H1 (cell line): ENCODE results near the gene GBX1. TPM values are rescaled to one million over a fixed set of nuclear protein-coding genes. Genes with fewer than 3 reads are reported as not detected.

Experiments
- CTCF ChIA-PET: fragments of 300-600 bp; sonication (Branson Sonifier 250); formaldehyde crosslinking; loops from one replicate; lab custom pipeline; 2021; ENCODE audit not compliant: partially characterized antibody; lab: Charles Lee
- POLR2A ChIA-PET: fragments of 300-600 bp; sonication (Branson Sonifier 250); formaldehyde crosslinking; loops from one replicate; lab custom pipeline; 2021; ENCODE audit warnings: inconsistent platforms; ENCODE audit not compliant: partially characterized antibody; lab: Charles Lee
- DNase-seq, 2 experiments: peaks; one replicate each; pipeline versions ENCODE4 v3.0.0 to v3.0.0-alpha.2; 2010 to 2022; ENCODE audit warnings: low spot score in 2 of 2, low read depth in 1 of 2, mixed read lengths in 1 of 2
- FAIRE-seq: peaks from 2 replicates; lab custom pipeline; 2011; peaks lifted over from hg19 to GRCh38; lab: Jason Lieb, UNC
- H2AFZ ChIP-seq: 2 replicates; pipeline ENCODE4 v1.8.1; 2012; ENCODE audit warnings: low read length, inconsistent platforms
- H2AK5ac ChIP-seq: 2 replicates; pipeline ENCODE4 v1.6.1; 2013; ENCODE audit warnings: low read depth, low read length
- H2BK120ac ChIP-seq: replicated peaks from 2 replicates; pipeline ENCODE3; 2013; ENCODE audit warnings: low read depth, low read length, inconsistent platforms
- H2BK12ac ChIP-seq: 2 replicates; pipeline ENCODE4 v1.6.1; 2013; ENCODE audit warnings: low read depth, low read length
- H2BK15ac ChIP-seq: 2 replicates; pipeline ENCODE4 v1.6.1; 2013; ENCODE audit warnings: low read length
- H2BK20ac ChIP-seq: 2 replicates; pipeline ENCODE4 v1.6.1; 2013; ENCODE audit warnings: low read length
- H2BK5ac ChIP-seq: 2 replicates; pipeline ENCODE4 v1.6.1; 2013; ENCODE audit warnings: low read depth, low read length
- H3K14ac ChIP-seq: 2 replicates; pipeline ENCODE4 v1.6.1; 2013; ENCODE audit warnings: inconsistent platforms; ENCODE audit not compliant: insufficient read length
- H3K18ac ChIP-seq: 2 replicates; pipeline ENCODE4 v1.6.1; 2013; ENCODE audit warnings: low read length; ENCODE audit errors: extremely low read depth
- H3K23ac ChIP-seq: 2 replicates; pipeline ENCODE4 v1.6.1; 2013; ENCODE audit warnings: inconsistent platforms; ENCODE audit not compliant: insufficient read length
- H3K23me2 ChIP-seq: 2 replicates; pipeline ENCODE4 v1.6.1; 2013; ENCODE audit warnings: low read depth, low read length
- H3K27ac ChIP-seq: 2 replicates; pipeline ENCODE4 v1.6.1; 2011; ENCODE audit warnings: low read depth, low read length, inconsistent platforms
- H3K27me3 ChIP-seq, 4 experiments: replicated peaks in 1 of 4; 1 replicate in 1 of 4; 2 replicates in 3 of 4; pipeline versions ENCODE4 v1.6.1 to v1.8.1; 2011 to 2013; ENCODE audit warnings: low read length in 3 of 4, mild to moderate bottlenecking in 3 of 4, inconsistent platforms in 2 of 4, mixed read lengths in 2 of 4, moderate library complexity in 1 of 4; ENCODE audit not compliant: control insufficient read depth in 3 of 4, insufficient read depth in 3 of 4; ENCODE audit errors: extremely low read depth in 1 of 4
- H3K36me3 ChIP-seq, 4 experiments: 2 replicates each; pipeline versions ENCODE4 v1.6.1 to v1.8.1; 2011 to 2013; ENCODE audit warnings: mild to moderate bottlenecking in 4 of 4, low read length in 3 of 4, moderate library complexity in 2 of 4, control low read depth in 1 of 4, inconsistent platforms in 1 of 4; ENCODE audit not compliant: insufficient read depth in 4 of 4, control insufficient read depth in 2 of 4
- H3K4ac ChIP-seq: replicated peaks from 2 replicates; pipeline ENCODE3; 2013; ENCODE audit warnings: low read length, low read depth, mixed read lengths, inconsistent platforms; ENCODE audit not compliant: insufficient read length
- H3K4me1 ChIP-seq, 4 experiments: replicated peaks in 1 of 4; 1 replicate in 1 of 4; 2 replicates in 3 of 4; pipeline versions ENCODE4 v1.6.1 to v1.8.1; 2011 to 2013; ENCODE audit warnings: low read length in 3 of 4, inconsistent platforms in 2 of 4, mixed read lengths in 1 of 4; ENCODE audit not compliant: insufficient read depth in 4 of 4, control insufficient read depth in 3 of 4
- H3K4me2 ChIP-seq, 2 experiments: 2 replicates each; pipeline versions ENCODE4 v1.6.1 to v1.8.1; 2011 to 2013; ENCODE audit warnings: low read depth in 2 of 2, low read length in 2 of 2, control low read depth in 1 of 2, inconsistent platforms in 1 of 2, mild to moderate bottlenecking in 1 of 2; ENCODE audit not compliant: insufficient read depth in 1 of 2
- H3K4me3 ChIP-seq, 4 experiments: fragments of 200-600, 300-600 bp in 1 of 4; sonication (generic), shearing (Covaris generic), sonication (Bioruptor Twin) in 1 of 4; 2 replicates each; pipeline versions ENCODE4 v1.5.1 to v1.8.1; 2011 to 2016; ENCODE audit warnings: low read length in 4 of 4, low read depth in 3 of 4, control low read depth in 2 of 4, inconsistent platforms in 2 of 4, mild to moderate bottlenecking in 2 of 4, mixed read lengths in 1 of 4, moderate library complexity in 1 of 4; ENCODE audit not compliant: insufficient read depth in 2 of 4; ENCODE audit errors: extremely low read depth in 1 of 4
- H3K56ac ChIP-seq: replicated peaks from 2 replicates; pipeline ENCODE3; 2013; ENCODE audit warnings: low read depth, mild to moderate bottlenecking, mixed read lengths, low read length, inconsistent platforms; ENCODE audit not compliant: insufficient read length
- H3K79me1 ChIP-seq: 2 replicates; pipeline ENCODE4 v1.6.1; 2013; ENCODE audit warnings: low read depth, low read length, control low read depth
- H3K79me2 ChIP-seq, 2 experiments: 2 replicates each; pipeline versions ENCODE4 v1.6.1 to v1.8.1; 2012 to 2013; ENCODE audit warnings: low read length in 2 of 2, mild to moderate bottlenecking in 2 of 2, inconsistent platforms in 1 of 2; ENCODE audit not compliant: insufficient read depth in 2 of 2, control insufficient read depth in 1 of 2
- H3K9ac ChIP-seq, 4 experiments: replicated peaks in 1 of 4; 1 replicate in 1 of 4; 2 replicates in 3 of 4; pipeline versions ENCODE4 v1.6.1 to v1.8.1; 2011 to 2013; ENCODE audit warnings: low read depth in 3 of 4, low read length in 3 of 4, control low read depth in 2 of 4, mild to moderate bottlenecking in 2 of 4, moderate library complexity in 2 of 4, inconsistent platforms in 1 of 4; ENCODE audit errors: extremely low read depth in 1 of 4
- H3K9me3 ChIP-seq, 2 experiments: 2 replicates each; pipeline versions ENCODE4 v1.6.1 to v1.8.1; 2012 to 2013; ENCODE audit warnings: mild to moderate bottlenecking in 2 of 2, moderate library complexity in 2 of 2, control low read depth in 1 of 2, inconsistent platforms in 1 of 2, low read depth in 1 of 2, low read length in 1 of 2, mixed read lengths in 1 of 2; ENCODE audit not compliant: insufficient read depth in 2 of 2
- H4K20me1 ChIP-seq, 2 experiments: replicated peaks in 1 of 2; 2 replicates each; pipeline versions ENCODE3 to v1.8.1; 2011 to 2013; ENCODE audit warnings: inconsistent platforms in 2 of 2, low read length in 2 of 2, mild to moderate bottlenecking in 1 of 2; ENCODE audit not compliant: insufficient read depth in 2 of 2, control insufficient read depth in 1 of 2
- H4K5ac ChIP-seq: 2 replicates; pipeline ENCODE4 v1.6.1; 2013; ENCODE audit warnings: low read length, low read depth, mixed read lengths, inconsistent platforms; ENCODE audit not compliant: insufficient read length
- H4K8ac ChIP-seq: 2 replicates; pipeline ENCODE4 v1.8.0; 2013; ENCODE audit warnings: mild to moderate bottlenecking, moderate library complexity, low read length, inconsistent platforms; ENCODE audit not compliant: insufficient read depth; ENCODE audit errors: extremely low read depth
- H4K91ac ChIP-seq: replicated peaks from 2 replicates; pipeline ENCODE3; 2013; ENCODE audit warnings: low read length, mixed read lengths, inconsistent platforms; ENCODE audit not compliant: insufficient read length
- BACH1 ChIP-seq: IDR thresholded peaks from 2 replicates; pipeline ENCODE4 v1.6.1; 2012; ENCODE audit warnings: low read length, improper control_type of control experiment
- BRCA1 ChIP-seq: IDR thresholded peaks from 2 replicates; pipeline ENCODE4 v1.6.1; 2012; ENCODE audit warnings: low read depth, low read length, improper control_type of control experiment
- CBX8 ChIP-seq: fragments of 300-800, 300-1000 bp; sonication (generic); IDR thresholded peaks from 2 replicates; pipeline ENCODE4 v1.7.1; 2016; ENCODE audit warnings: low read depth, low read length, borderline replicate concordance
- CHD2 ChIP-seq: IDR thresholded peaks from 2 replicates; pipeline ENCODE4 v1.6.1; 2012; ENCODE audit warnings: low read length, improper control_type of control experiment
- CREB1 ChIP-seq: IDR thresholded peaks from 2 replicates; pipeline ENCODE4 v1.6.1; 2012; ENCODE audit warnings: inconsistent platforms
- FOSL1 ChIP-seq: IDR thresholded peaks from 2 replicates; pipeline ENCODE4 v1.6.1; 2011; ENCODE audit warnings: mild to moderate bottlenecking, low read depth, low read length, moderate library complexity; ENCODE audit not compliant: insufficient read depth
- HDAC2 ChIP-seq, 2 experiments: fragments of 300-600 bp in 1 of 2; sonication (generic) in 1 of 2; IDR thresholded peaks; 2 replicates each; pipeline ENCODE4 v1.6.1; 2011 to 2012; ENCODE audit warnings: low read depth in 2 of 2, low read length in 2 of 2, mild to moderate bottlenecking in 2 of 2, moderate library complexity in 2 of 2, borderline replicate concordance in 1 of 2, inconsistent platforms in 1 of 2
- KDM5A ChIP-seq: fragments of 200-600 bp; IDR thresholded peaks from 2 replicates; pipeline ENCODE4 v1.7.1; 2012; ENCODE audit warnings: mild to moderate bottlenecking, low read length, inconsistent platforms, mixed read lengths
- WGBS, 2 experiments: shearing (Covaris generic) in 1 of 2; methylation state at CpG; one replicate each; pipeline versions ENCODE4 v1.1.6 to v1.1.7; 2013 to 2015; ENCODE audit warnings: low lambda C conversion rate in 2 of 2, mixed read lengths in 2 of 2, inconsistent platforms in 1 of 2, low coverage in 1 of 2, missing lambda C conversion rate in 1 of 2; ENCODE audit not compliant: insufficient replicate concordance in 2 of 2, insufficient coverage in 1 of 2, insufficient read length in 1 of 2; ENCODE audit errors: extremely low coverage in 1 of 2, missing lambda C conversion rate in 1 of 2; 5-methylcytosine and 5-hydroxymethylcytosine counted together
- polyA plus RNA-seq, 7 experiments: library from polyadenylated mRNA; depleted of rRNA in 3 of 7; stranded (reverse) in 5 of 7; unstranded in 2 of 7; fragments of >200 nt in 5 of 7; fragments of 200-250 nt in 2 of 7; gene quantifications; 1 replicate in 5 of 7; 2 replicates in 1 of 7; 4 replicates in 1 of 7; pipeline versions ENCODE4 v1.2.1 to v1.2.3, GENCODE V29; 2011 to 2013; ENCODE audit warnings: missing spikeins in 2 of 7, mixed read lengths in 2 of 7
- total RNA-seq: library from RNA; stranded (reverse); fragmentation: NEBNext Ultra II Directional; extraction: Animal tissue kit (Norgen Biotek cat#: 25700); gene quantifications from 2 replicates; pipeline ENCODE4 v1.2.1, GENCODE V29; 2021

Gene GBX1
- total and polyA plus RNA-seq, 2 of the 8 experiments (the other 6 are each of a cell fraction or from before 2014, with no cell fraction given) = not detected

DNA sequence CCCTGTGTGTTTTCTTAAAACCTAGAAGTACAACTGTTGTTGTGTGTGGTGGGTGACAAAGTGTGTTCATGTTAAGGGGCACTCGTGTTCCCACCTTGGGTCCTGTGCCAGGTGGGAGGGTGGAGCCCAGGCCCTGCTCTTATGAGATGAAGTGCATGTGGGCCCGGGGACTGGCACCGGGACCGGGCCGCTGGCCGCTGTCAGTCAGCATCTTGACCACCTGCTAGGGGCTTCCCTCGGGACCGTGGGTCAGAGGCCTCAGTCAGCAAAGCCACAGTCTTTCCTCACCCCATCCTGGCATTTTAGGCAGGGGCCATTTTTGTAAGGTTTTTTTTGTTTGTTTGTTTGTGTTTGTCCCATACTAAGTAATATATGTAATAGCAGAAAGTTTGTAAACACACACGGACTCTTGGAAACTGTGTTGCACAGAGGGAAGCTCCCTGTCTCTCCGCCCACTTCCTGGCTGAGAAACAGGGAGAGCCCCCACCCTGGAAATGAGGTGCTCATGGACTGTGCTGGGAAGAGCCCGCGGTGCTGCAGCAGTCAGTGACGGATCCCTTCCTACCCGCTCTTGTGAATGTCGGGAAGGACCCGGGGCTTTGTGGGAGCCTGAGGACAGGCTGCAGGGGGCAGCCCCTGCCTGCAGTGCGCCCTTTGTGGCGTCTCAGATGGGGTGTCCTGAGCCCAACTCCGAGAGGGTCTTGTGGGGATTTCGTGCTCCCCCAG, 67.8 kb downstream of the GBX1 start:
- Histone ChIP-seq H3K23me2 (no peaks in the 10 kb centered on the region; the same call in 1 of the 2 replicates), H3K4ac (no peak overlapping the region), H4K91ac (no peak overlapping the region), H2AK5ac (0 out of 2 replicates have a peak overlapping the region, but pooled peaks have one; percentile 39), H2BK5ac (0 out of 2 replicates have a peak overlapping the region, but pooled peaks have one; percentile 66), H3K18ac (no peak overlapping the region), H3K23ac (no peak overlapping the region), H3K4me2 (no peak overlapping the region), H2BK20ac (no peak overlapping the region), H2BK12ac (peak overlapping the region; percentile 60; the same call in 1 of the 2 replicates), H2BK120ac (no peak overlapping the region), H3K27ac (no peak overlapping the region), H3K56ac (no peak overlapping the region), H2AFZ (no peak overlapping the region), H3K4me1 (peaks cover under 1 to 25% (median 14%) of the 10 kb centered on the region in 4 experiments), H3K9me3 (no peaks in the 10 kb centered on the region), H3K36me3 (no peaks in the 10 kb centered on the region), H3K14ac (no peak overlapping the region), H4K5ac (no peak overlapping the region), H2BK15ac (no peak overlapping the region), H3K79me2 (peaks cover 0 to 58% of the 10 kb centered on the region in 2 experiments; a peak in 2 of 4 replicates), H4K20me1 (peaks cover 18 to 39% of the 10 kb centered on the region in 2 experiments), H3K27me3 (no peaks in the 10 kb centered on the region), H3K4me3 (no peak overlapping the region), H4K8ac (peak overlapping the region; percentile 12; the same call in 1 of the 2 replicates), H3K79me1 (peaks cover 18% of the 10 kb centered on the region), H3K9ac (no peak overlapping the region)
- WGBS, 2 experiments = 89% methylated on average over 20 of the region's 20 CpGs; no CpG with 5 or more reads in 1 of the 2 experiments
- POLR2A ChIA-PET = interaction anchor here (0.6 to 1.5 kb wide), 2 partner anchors 20 to 180 kb away, joined by 3 to 5 read pairs; no protein-coding TSS in a partner anchor
- no peak for FAIRE-seq
- DNase-seq = no peak
- CTCF ChIA-PET = interaction anchor here (0.9 to 22.4 kb wide), 4 partner anchors 10 to 87 kb away, joined by 3 to 448 read pairs (median 19); partner anchors contain the start of genes AGAP3 and TMUB1
- TF ChIP-seq KDM5A (no peak), CHD2 (no peak), CBX8 (no peak), FOSL1 (no peak), BACH1 (no peak), CREB1 (no peak), HDAC2 (IDR thresholded peaks at IDR 0.05; ENCODE audit: borderline replicate concordance in 1 of 2, low read depth in 2 of 2, low read length in 2 of 2) (no peak), BRCA1 (no peak)
